IMR-90 (cell line): ENCODE data around the gene CNDP1. TPM values are rescaled to one million over a fixed set of nuclear protein-coding genes. Genes with fewer than 3 reads are reported as not detected.

ENCODE experiments used
- ATAC-seq: fragments of 200-7000 bp; cut with Tn5 transposase; 2 replicates; pipeline ENCODE4 v1.9.1; 2020; ENCODE audit warnings: low read depth, mild to moderate bottlenecking, moderate library complexity
- BruUV-seq: library from RNA; stranded (reverse); fragments of 400-500 nt; replicated peaks from 2 replicates; lab custom pipeline; 2021; lab: Mats Ljungman, UMichigan
- CTCF ChIA-PET: fragments of 300-600 bp; formaldehyde crosslinking; extraction: SDS; loops from one replicate; lab custom pipeline; 2021; ENCODE audit warnings: antibody characterized with exemption; lab: Yijun Ruan, JAX
- POLR2A ChIA-PET: fragments of 300-600 bp; sonication (Branson Sonifier 250); formaldehyde crosslinking; loops from one replicate; lab custom pipeline; 2022; ENCODE audit warnings: antibody characterized with exemption; ENCODE audit not compliant: unreplicated experiment; lab: Charles Lee
- DNase-seq: peaks from one replicate; pipeline ENCODE4 v3.0.0; 2013
- H2AFZ ChIP-seq: replicated peaks from 2 replicates; pipeline ENCODE3; 2013; ENCODE audit warnings: low read length, mild to moderate bottlenecking; ENCODE audit not compliant: poor library complexity
- H2AK5ac ChIP-seq: 2 replicates; pipeline ENCODE4 v1.6.1; 2013; ENCODE audit warnings: low read depth, low read length, inconsistent platforms
- H2AK9ac ChIP-seq: replicated peaks from 2 replicates; pipeline ENCODE3; 2013; ENCODE audit warnings: mild to moderate bottlenecking, low read depth, low read length, moderate library complexity; ENCODE audit not compliant: poor library complexity
- H2BK120ac ChIP-seq: 2 replicates; pipeline ENCODE4 v1.6.1; 2013; ENCODE audit warnings: low read depth, low read length, inconsistent platforms
- H2BK15ac ChIP-seq: 3 replicates; pipeline ENCODE4 v1.6.1; 2013; ENCODE audit warnings: low read depth, low read length, inconsistent platforms
- H2BK20ac ChIP-seq: 2 replicates; pipeline ENCODE4 v1.6.1; 2013; ENCODE audit warnings: low read depth, mild to moderate bottlenecking, inconsistent platforms, low read length, moderate library complexity
- H2BK5ac ChIP-seq: 2 replicates; pipeline ENCODE4 v1.6.1; 2013; ENCODE audit warnings: mild to moderate bottlenecking, low read depth, low read length, inconsistent platforms; ENCODE audit not compliant: poor library complexity, severe bottlenecking
- H3K14ac ChIP-seq: replicated peaks from 2 replicates; pipeline ENCODE4 v1.6.1; 2013; ENCODE audit warnings: low read depth, low read length, inconsistent platforms
- H3K18ac ChIP-seq: 2 replicates; pipeline ENCODE4 v1.6.1; 2013; ENCODE audit warnings: low read depth, low read length, control low read depth
- H3K23ac ChIP-seq: 2 replicates; pipeline ENCODE4 v1.6.1; 2013; ENCODE audit warnings: low read depth, low read length, inconsistent platforms
- H3K27ac ChIP-seq: 2 replicates; pipeline ENCODE4 v1.5.1; 2013; ENCODE audit warnings: mild to moderate bottlenecking, control low read depth, low read length; ENCODE audit not compliant: insufficient read depth
- H3K27me3 ChIP-seq: 2 replicates; pipeline ENCODE4 v1.6.1; 2013; ENCODE audit warnings: low read length; ENCODE audit not compliant: control insufficient read depth, insufficient read depth
- H3K36me3 ChIP-seq: 2 replicates; pipeline ENCODE4 v1.6.1; 2013; ENCODE audit warnings: low read length, mixed read lengths; ENCODE audit not compliant: control insufficient read depth, insufficient read depth
- H3K4ac ChIP-seq: 2 replicates; pipeline ENCODE4 v1.6.1; 2013; ENCODE audit warnings: low read depth, low read length, inconsistent platforms
- H3K4me1 ChIP-seq: 2 replicates; pipeline ENCODE4 v1.6.1; 2013; ENCODE audit warnings: low read length, mixed read lengths; ENCODE audit not compliant: control insufficient read depth, insufficient read depth
- H3K4me2 ChIP-seq: 2 replicates; pipeline ENCODE4 v1.6.1; 2013; ENCODE audit warnings: low read depth, mild to moderate bottlenecking, control low read depth, low read length, moderate library complexity
- H3K4me3 ChIP-seq: 2 replicates; pipeline ENCODE4 v1.5.1; 2013; ENCODE audit warnings: low read depth, mild to moderate bottlenecking, control low read depth, low read length, moderate library complexity; ENCODE audit not compliant: insufficient read depth
- H3K56ac ChIP-seq: 2 replicates; pipeline ENCODE4 v1.6.1; 2013; ENCODE audit warnings: low read length, inconsistent platforms; ENCODE audit not compliant: insufficient read depth; ENCODE audit errors: extremely low read depth
- H3K79me1 ChIP-seq, 2 experiments: 2 replicates each; pipeline ENCODE4 v1.6.1; 2013; ENCODE audit warnings: low read length in 2 of 2, inconsistent platforms in 1 of 2, low read depth in 1 of 2
- H3K9ac ChIP-seq: 2 replicates; pipeline ENCODE4 v1.6.1; 2013; ENCODE audit warnings: low read depth, low read length, control low read depth
- H3K9me1 ChIP-seq: 2 replicates; pipeline ENCODE4 v1.6.1; 2013; ENCODE audit warnings: low read length, inconsistent platforms; ENCODE audit not compliant: insufficient read depth
- H3K9me3 ChIP-seq: 2 replicates; pipeline ENCODE4 v1.6.1; 2013; ENCODE audit warnings: low read length; ENCODE audit not compliant: control insufficient read depth, insufficient read depth
- H4K20me1 ChIP-seq: 2 replicates; pipeline ENCODE4 v1.6.1; 2013; ENCODE audit warnings: low read length, inconsistent platforms; ENCODE audit not compliant: insufficient read depth
- H4K5ac ChIP-seq: 2 replicates; pipeline ENCODE4 v1.6.1; 2013; ENCODE audit warnings: mild to moderate bottlenecking, low read depth, low read length, control low read depth
- H4K8ac ChIP-seq, 2 experiments: 2 replicates each; pipeline ENCODE4 v1.6.1; 2013; ENCODE audit warnings: low read depth in 2 of 2, low read length in 2 of 2, control low read depth in 1 of 2, inconsistent platforms in 1 of 2
- H4K91ac ChIP-seq: 2 replicates; pipeline ENCODE4 v1.6.1; 2013; ENCODE audit warnings: low read depth, low read length, inconsistent platforms; ENCODE audit not compliant: insufficient read depth
- CHD1 ChIP-seq: IDR thresholded peaks from 2 replicates; pipeline ENCODE4 v1.6.1; 2012; ENCODE audit warnings: low read depth, low read length, improper control_type of control experiment
- MAFK ChIP-seq: IDR thresholded peaks from 2 replicates; pipeline ENCODE4 v1.6.1; 2012; ENCODE audit warnings: low read depth, low read length, improper control_type of control experiment
- MXI1 ChIP-seq: IDR thresholded peaks from 2 replicates; pipeline ENCODE4 v1.6.1; 2012; ENCODE audit warnings: low read depth, mild to moderate bottlenecking, low read length, moderate library complexity, borderline replicate concordance
- NFE2L2 ChIP-seq: fragments of 150-350 bp; IDR thresholded peaks from 2 replicates; pipeline ENCODE4 v1.6.1; 2016; ENCODE audit warnings: low read depth, mild to moderate bottlenecking, low read length
- RFX5 ChIP-seq: IDR thresholded peaks from 2 replicates; pipeline ENCODE4 v1.8.0; 2012; ENCODE audit warnings: low read depth, mild to moderate bottlenecking, low read length, moderate library complexity
- WGBS, 2 experiments: methylation state at CpG; one replicate each; pipeline versions ENCODE4 v1.1.5 to v1.1.7; 2013; ENCODE audit warnings: missing lambda C conversion rate in 2 of 2; ENCODE audit not compliant: insufficient read length in 1 of 2; ENCODE audit errors: extremely low coverage in 2 of 2; 5-methylcytosine and 5-hydroxymethylcytosine counted together
- dilution Hi-C: fragments of 300-500 bp; cut with HindIII; formaldehyde crosslinking; loops from one replicate; pipeline ENCODE4 v1.14.3; 2018; ENCODE audit warnings: low sequenced_read_pairs; ENCODE audit not compliant: unreplicated experiment
- in situ Hi-C: fragments of 300-500 bp; cut with MboI; formaldehyde crosslinking; loops from 3 replicates; pipeline ENCODE4 v1.14.3; 2019; ENCODE audit warnings: low sequenced_read_pairs, inconsistent platforms, mixed read lengths
- intact Hi-C: fragments of 100-400 bp; cut with micrococcal nuclease; formaldehyde crosslinking; loops from 2 replicates; pipeline ENCODE4 v1.10.0; 2022
- polyA plus RNA-seq, 3 experiments: library from polyadenylated mRNA; depleted of rRNA; stranded (reverse); fragments of >200 nt; gene quantifications; 2 replicates each; pipeline ENCODE4 v1.2.3, GENCODE V29; 2012; ENCODE audit warnings: low replicate concordance in 1 of 3
- total RNA-seq: library from RNA; depleted of rRNA; stranded (reverse); fragments of >200 nt; gene quantifications from 2 replicates; pipeline ENCODE4 v1.2.3, GENCODE V29; 2012

Gene CNDP1
- total and polyA plus RNA-seq, 2 of the 4 experiments (the other 2 are of a cell fraction), result not detected

DNA sequence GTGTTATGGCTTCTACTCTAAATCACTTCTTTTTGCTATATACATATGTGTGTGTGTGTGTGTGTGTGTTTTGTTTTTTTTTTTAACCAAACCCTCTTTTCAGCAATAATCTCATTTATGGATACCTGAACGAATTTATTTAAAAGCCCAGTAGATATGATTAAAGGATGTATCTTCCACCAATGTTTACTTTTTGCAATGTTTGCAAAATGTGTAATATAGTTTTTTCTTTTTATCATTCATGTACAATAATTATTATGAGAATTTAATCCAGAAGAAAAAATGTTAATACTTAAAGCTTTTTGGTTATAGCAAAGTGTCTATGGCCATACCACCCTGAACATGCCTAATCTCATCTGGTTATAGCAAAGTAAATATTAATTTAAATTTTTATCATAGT is 39.8 kb upstream of the CNDP1 start:
- intact Hi-C loops (no loop called here), dilution Hi-C loops (no loop called here), in situ Hi-C loops (no loop called here)
- CTCF ChIA-PET, result interaction anchor here (1.6 kb wide), 1 partner anchor 142 kb away, joined by 20 read pairs; no protein-coding TSS in a partner anchor
- H2BK5ac ChIP-seq, result no peak overlapping the region
- H3K9me3 ChIP-seq, result peaks cover 3% of the 10 kb centered on the region; the same call in 1 of the 2 replicates
- H3K36me3 ChIP-seq, result 0 out of 2 replicates have a peak, but pooled peaks cover 2% of the 10 kb centered on the region
- no peak overlapping the region for H2AFZ ChIP-seq
- no peak overlapping the region for H3K9ac ChIP-seq
- H3K14ac ChIP-seq, result no peak overlapping the region
- H4K91ac ChIP-seq, result no peak overlapping the region
- DNase-seq, result no peak
- no peaks in the 10 kb centered on the region for H4K20me1 ChIP-seq
- no peak overlapping the region for H2BK120ac ChIP-seq
- no peak overlapping the region for H4K8ac ChIP-seq
- peaks cover 16 to 27% of the 10 kb centered on the region in 2 experiments for H3K79me1 ChIP-seq
- no peak for TF ChIP-seq RFX5
- TF ChIP-seq MXI1, result no peak
- no peak for TF ChIP-seq NFE2L2
- no peak for TF ChIP-seq CHD1
- TF ChIP-seq MAFK, result peak; percentile 25; the same call in 1 of the 2 replicates
- H3K4me2 ChIP-seq, result no peak overlapping the region
- H3K4ac ChIP-seq, result no peak overlapping the region
- no peak overlapping the region for H3K23ac ChIP-seq
- no peak overlapping the region for H3K18ac ChIP-seq
- no peak overlapping the region for H3K4me3 ChIP-seq
- peaks cover 5% of the 10 kb centered on the region; the same call in 1 of the 2 replicates for H3K4me1 ChIP-seq
- no peak overlapping the region for H3K27ac ChIP-seq
- H2BK20ac ChIP-seq, result no peak overlapping the region
- H2AK5ac ChIP-seq, result no peak overlapping the region
- H3K27me3 ChIP-seq, result peaks cover 2% of the 10 kb centered on the region; the same call in 1 of the 2 replicates
- no peak for ATAC-seq
- WGBS, 2 experiments, result no CpG with 5 or more reads among the region's 1 CpG
- H2AK9ac ChIP-seq, result no peak overlapping the region
- no peak overlapping the region for H4K5ac ChIP-seq
- peaks cover 4% of the 10 kb centered on the region; the same call in 1 of the 2 replicates for H3K9me1 ChIP-seq
- H2BK15ac ChIP-seq, result no peak overlapping the region
- BruUV-seq, result no TSS peak
- POLR2A ChIA-PET, result no interaction called here
- H3K56ac ChIP-seq, result no peak overlapping the region
